K562 (cell line): ENCODE measurements around the gene MYCL. TPM values are rescaled to one million over a fixed set of nuclear protein-coding genes. Genes with fewer than 3 reads are reported as not detected.

Experiments used
- ATAC-seq: fragments of 200-7000 bp; cut with Tn5 transposase; 3 replicates; pipeline ENCODE4 v1.9.1; 2020; ENCODE audit warnings: moderate library complexity
- BruUV-seq: library from RNA; stranded (reverse); fragments of 400-500 nt; replicated peaks from 2 replicates; lab custom pipeline; 2021; lab: Mats Ljungman, UMichigan
- CTCF ChIA-PET: fragments of 300-600 bp; formaldehyde crosslinking; extraction: SDS; loops from one replicate; lab custom pipeline; 2021; ENCODE audit warnings: low intra/inter-chr PET ratio; lab: Yijun Ruan, JAX
- POLR2A ChIA-PET: fragments of 300-600, 350-650 bp; sonication (Branson Sonifier 250); formaldehyde crosslinking; extraction: SDS; loops from one replicate; lab custom pipeline; 2021; ENCODE audit warnings: antibody characterized with exemption, inconsistent platforms; lab: Yijun Ruan, JAX
- DNase-seq, 4 experiments: peaks; one replicate each; pipeline versions ENCODE4 v3.0.0 to v3.0.0-alpha.2; 2011 to 2018; ENCODE audit warnings: low spot score in 3 of 4, mixed read lengths in 3 of 4; ENCODE audit errors: extremely low read depth in 1 of 4
- FAIRE-seq: peaks from 2 replicates; lab custom pipeline; 2011; peaks lifted over from hg19 to GRCh38; lab: Jason Lieb, UNC
- H2AFZ ChIP-seq: 2 replicates; pipeline ENCODE4 v1.6.0; 2011; ENCODE audit warnings: low read depth, low read length, control low read depth, inconsistent platforms
- H3K27ac ChIP-seq: fragments of 200-600 bp; 3 replicates; pipeline ENCODE4 v1.8.0; 2011; ENCODE audit warnings: low read depth, mild to moderate bottlenecking, control low read depth, inconsistent platforms, low read length, moderate library complexity, mixed read lengths; ENCODE audit errors: extremely low read depth
- H3K27me3 ChIP-seq, 2 experiments: fragments of 300-600 bp in 1 of 2; 2 replicates in 1 of 2; 3 replicates in 1 of 2; pipeline versions ENCODE4 v1.6.0 to v1.8.0; 2011; ENCODE audit warnings: inconsistent platforms in 2 of 2, low read length in 2 of 2, mild to moderate bottlenecking in 1 of 2, mixed read lengths in 1 of 2, moderate library complexity in 1 of 2; ENCODE audit not compliant: control insufficient read depth in 2 of 2, insufficient read depth in 2 of 2
- H3K36me3 ChIP-seq: fragments of 300-600 bp; 3 replicates; pipeline ENCODE4 v1.8.0; 2011; ENCODE audit warnings: mild to moderate bottlenecking, low read length, inconsistent platforms; ENCODE audit not compliant: control insufficient read depth, insufficient read depth
- H3K4me1 ChIP-seq, 2 experiments: fragments of 200-600 bp in 1 of 2; replicated peaks in 1 of 2; 2 replicates in 1 of 2; 3 replicates in 1 of 2; pipeline versions ENCODE4 v1.5.1 to v1.8.0; 2011; ENCODE audit warnings: inconsistent platforms in 2 of 2, low read length in 2 of 2, mild to moderate bottlenecking in 1 of 2, mixed read lengths in 1 of 2, moderate library complexity in 1 of 2; ENCODE audit not compliant: control insufficient read depth in 2 of 2, insufficient read depth in 2 of 2
- H3K4me2 ChIP-seq: 2 replicates; pipeline ENCODE4 v1.6.1; 2011; ENCODE audit warnings: low read length, control low read depth, inconsistent platforms, mixed read lengths; ENCODE audit not compliant: insufficient read depth
- H3K4me3 ChIP-seq: fragments of 200-600 bp; sonication (generic), shearing (Covaris generic); 2 replicates; pipeline ENCODE4 v1.5.1; 2016; ENCODE audit warnings: control low read depth, inconsistent platforms
- H3K79me2 ChIP-seq: fragments of 200-600 bp; 3 replicates; pipeline ENCODE4 v1.8.0; 2011; ENCODE audit warnings: low read length, inconsistent platforms; ENCODE audit not compliant: control insufficient read depth, insufficient read depth
- H3K9ac ChIP-seq, 2 experiments: 2 replicates each; pipeline versions ENCODE4 v1.6.0 to v1.6.1; 2011; ENCODE audit warnings: low read depth in 2 of 2, low read length in 2 of 2, control low read depth in 1 of 2, inconsistent platforms in 1 of 2, mild to moderate bottlenecking in 1 of 2, mixed read lengths in 1 of 2; ENCODE audit not compliant: insufficient read depth in 1 of 2
- H3K9me1 ChIP-seq: one replicate; pipeline ENCODE4 v1.6.0; 2011; ENCODE audit warnings: inconsistent platforms, mild to moderate bottlenecking, low read length, moderate library complexity; ENCODE audit not compliant: control insufficient read depth, insufficient read depth
- H3K9me3 ChIP-seq: replicated peaks from 2 replicates; pipeline ENCODE4 v1.5.1; 2011; ENCODE audit warnings: low read depth, low read length, inconsistent platforms; ENCODE audit not compliant: control insufficient read depth, insufficient read depth
- H4K20me1 ChIP-seq: replicated peaks from 2 replicates; pipeline ENCODE4 v1.6.1; 2011; ENCODE audit warnings: low read length, inconsistent platforms, mixed read lengths; ENCODE audit not compliant: control insufficient read depth, insufficient read depth
- CCNT2 ChIP-seq: IDR thresholded peaks from 2 replicates; pipeline ENCODE4 v1.6.1; 2011; ENCODE audit warnings: borderline replicate concordance, low read depth, mild to moderate bottlenecking, moderate library complexity, mixed read lengths, low read length; ENCODE audit not compliant: insufficient read length; ENCODE audit errors: extremely low read depth
- COPS2 ChIP-seq: fragments of 450-650 bp; conservative IDR thresholded peaks from 2 replicates; pipeline ENCODE4 v1.6.1; 2016; ENCODE audit warnings: mild to moderate bottlenecking, moderate library complexity
- CREB1 ChIP-seq, 2 experiments: sonication (generic) in 1 of 2; formaldehyde crosslinking in 1 of 2; IDR thresholded peaks; 2 replicates each; pipeline versions ENCODE4 v1.6.1 to v1.8.0; 2012 to 2022; ENCODE audit warnings: inconsistent platforms in 1 of 2, mild to moderate bottlenecking in 1 of 2, missing genetic modification reagents in 1 of 2, moderate library complexity in 1 of 2
- DPF2 ChIP-seq: fragments of 450-650 bp; IDR thresholded peaks from 2 replicates; pipeline ENCODE4 v1.6.1; 2016
- HMBOX1 ChIP-seq: sonication (generic); IDR thresholded peaks from 2 replicates; pipeline ENCODE4 v1.6.1; 2016
- LCOR ChIP-seq: sonication (generic); formaldehyde crosslinking; IDR thresholded peaks from 2 replicates; pipeline ENCODE4 v1.8.0; 2022; ENCODE audit warnings: mild to moderate bottlenecking, missing genetic modification reagents
- MCM5 ChIP-seq: fragments of 450-650 bp; IDR thresholded peaks from 2 replicates; pipeline ENCODE4 v1.6.1; 2016; ENCODE audit warnings: low read depth
- MEF2D ChIP-seq: conservative IDR thresholded peaks from 2 replicates; pipeline ENCODE4 v1.6.1; 2016; ENCODE audit warnings: low read depth, missing genetic modification characterization, missing compliant biosample characterization
- NUFIP1 ChIP-seq: fragments of 450-650 bp; IDR thresholded peaks from 2 replicates; pipeline ENCODE4 v1.6.1; 2018; ENCODE audit not compliant: partially characterized antibody
- RUNX1 ChIP-seq: sonication (generic); IDR thresholded peaks from 2 replicates; pipeline ENCODE4 v1.6.1; 2016; ENCODE audit warnings: antibody characterized with exemption, low read depth
- U2AF1 ChIP-seq: fragments of 200-400 bp; formaldehyde crosslinking; optimal IDR thresholded peaks from 2 replicates; pipeline ENCODE3; 2017; ENCODE audit warnings: mild to moderate bottlenecking, low read depth, low read length, moderate library complexity
- ZC3H8 ChIP-seq: fragments of 450-650 bp; IDR thresholded peaks from 2 replicates; pipeline ENCODE4 v1.6.1; 2017
- ZNF584 ChIP-seq: fragments of 200-800 bp; sonication (Bioruptor generic); IDR thresholded peaks from 2 replicates; pipeline ENCODE4 v1.6.1; 2016; ENCODE audit warnings: low read depth, mild to moderate bottlenecking, missing genetic modification characterization, missing compliant biosample characterization
- ZNF589 ChIP-seq: fragments of 200-800 bp; sonication (Bioruptor generic); IDR thresholded peaks from 2 replicates; pipeline ENCODE4 v1.6.1; 2016; ENCODE audit warnings: low read depth, missing genetic modification characterization, missing compliant biosample characterization
- WGBS: fragments of 100-300 bp; shearing (Covaris generic); methylation state at CpG from one replicate; pipeline ENCODE4 v1.1.6; 2016; ENCODE audit warnings: low coverage, mixed read lengths; ENCODE audit not compliant: insufficient coverage; ENCODE audit errors: missing lambda C conversion rate; 5-methylcytosine and 5-hydroxymethylcytosine counted together
- in situ Hi-C: fragments of 300-500 bp; cut with MboI; formaldehyde crosslinking; loops from 4 replicates; pipeline ENCODE4 v1.15.0; 2018; ENCODE audit warnings: inconsistent platforms, mixed read lengths
- intact Hi-C: fragments of 100-400 bp; cut with micrococcal nuclease; formaldehyde crosslinking; loops from 2 replicates; pipeline ENCODE4 v1.14.2; 2022
- polyA plus RNA-seq, 8 experiments: library from polyadenylated mRNA; depleted of rRNA in 4 of 8; stranded (reverse) in 5 of 8; unstranded in 3 of 8; fragments of >200 nt; fragmentation: Nextera tagmentation in 2 of 8; fragmentation: Illumina TruSeq in 1 of 8; extraction: Ambion mirVana in 2 of 8; extraction: Trizol in 1 of 8; gene quantifications; 2 replicates each; pipeline versions ENCODE4 v1.2.1 to v1.2.3, GENCODE V29; 2011 to 2014; ENCODE audit warnings: inconsistent platforms in 1 of 8, missing spikeins in 1 of 8
- total RNA-seq, 7 experiments: library from RNA; depleted of rRNA in 6 of 7; stranded (reverse); fragments of >200 nt in 6 of 7; fragmentation: Illumina TruSeq in 2 of 7; extraction: Trizol in 2 of 7; gene quantifications; 2 replicates each; pipeline versions ENCODE4 v1.2.1 to v1.2.3, GENCODE V29; 2011 to 2021; ENCODE audit warnings: low replicate concordance in 1 of 7

The MYCL gene
- total and polyA plus RNA-seq, 9 of the 15 experiments (the other 6 are each of a cell fraction or from before 2014, with no cell fraction given), result 3.5 to 22.0 (median 12.8) TPM

GRCh38 chr1:39926820-39927219 lies 25.1 kb upstream of the MYCL start:
- Histone ChIP-seq H3K4me3 (no peak overlapping the region), H3K27ac (no peak overlapping the region), H3K4me2 (no peak overlapping the region), H3K27me3 (peaks cover 17 to 60% of the 10 kb centered on the region in 2 experiments), H4K20me1 (no peaks in the 10 kb centered on the region), H3K4me1 (peaks cover 0 to 5% of the 10 kb centered on the region in 2 experiments; a peak in 2 of 5 replicates), H2AFZ (no peak overlapping the region), H3K79me2 (no peaks in the 10 kb centered on the region), H3K36me3 (no peaks in the 10 kb centered on the region), H3K9me1 (no peaks in the 10 kb centered on the region), H3K9me3 (no peaks in the 10 kb centered on the region), H3K9ac (peak overlapping the region in 1 of 2 experiments; percentile 46; a peak in 1 of 4 replicates)
- FAIRE-seq, result no peak
- intact Hi-C loops, result no loop called here
- ATAC-seq, result no peak
- no peak for DNase-seq
- in situ Hi-C loops, result no loop called here
- TF ChIP-seq MCM5, result no peak
- no peak for TF ChIP-seq RUNX1
- no peak for TF ChIP-seq NUFIP1
- no peak for TF ChIP-seq ZNF584 (CRISPR knock-in tag)
- TF ChIP-seq ZC3H8, result no peak
- TF ChIP-seq HMBOX1, result no peak
- TF ChIP-seq MEF2D (tag), result no peak
- TF ChIP-seq DPF2, result no peak
- no peak for TF ChIP-seq U2AF1
- no peak for TF ChIP-seq LCOR (CRISPR knock-in tag)
- no peak for TF ChIP-seq COPS2
- no peak for TF ChIP-seq CCNT2
- no peak for TF ChIP-seq CREB1 (IDR thresholded peaks at IDR 0.05)
- no peak for TF ChIP-seq CREB1 (CRISPR knock-in tag; IDR thresholded peaks at IDR 0.05)
- no peak for TF ChIP-seq ZNF589 (CRISPR knock-in tag)
- POLR2A ChIA-PET, result interaction anchor here (0.9 to 1.2 kb wide), 3 partner anchors 10 to 112 kb away, joined by 3 read pairs; no protein-coding TSS in a partner anchor
- 2% methylated on average over 6 of the region's 6 CpGs for WGBS
- CTCF ChIA-PET, result no interaction called here
- BruUV-seq, result no TSS peak
